COLO668 (cell line): ENCODE results near the gene MSMB.
"Not testable (repeated sequence)": the region's sequence is repeated elsewhere in the genome, so short reads cannot be mapped to it uniquely, and the experiment has no call there.

Experiments used
- DNase-seq: peaks from one replicate; lab custom pipeline; 2025; ENCODE audit not compliant: unreplicated experiment; lab: John Stamatoyannopoulos, UW

Gene MSMB

GRCh38 chr10:46014683-46015405 lies 31.2 kb downstream of the MSMB start:
- DNase-seq, result no peak

DNA sequence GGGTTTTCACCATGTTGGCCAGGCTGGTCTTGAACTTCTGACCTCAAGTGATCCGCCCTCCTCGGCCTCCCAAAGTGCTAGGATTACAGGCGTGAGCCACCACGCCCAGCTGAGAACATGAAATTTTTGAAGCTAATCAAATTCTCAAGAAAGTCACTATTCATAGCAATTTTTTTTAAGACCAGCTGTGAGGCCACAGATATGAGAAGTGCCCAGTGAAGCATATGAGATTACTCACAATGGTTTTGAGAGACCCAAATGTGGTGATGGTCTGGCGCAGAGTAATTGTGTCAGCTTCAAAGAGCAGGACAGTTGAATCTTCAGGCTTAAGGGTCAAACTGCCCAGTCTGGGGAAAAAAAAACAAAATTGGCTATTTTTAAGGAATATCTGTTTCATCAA lies 31.9 kb downstream of the MSMB start:
- no peak for DNase-seq

GRCh38 chr10:46012746-46013145 lies 33.3 kb downstream of the MSMB start:
- DNase-seq, result no peak

GRCh38 chr10:46006219-46006618 lies 39.9 kb downstream of the MSMB start:
- no peak for DNase-seq

- DNase-seq, result no peak
These were observed 40.7 kb downstream of the MSMB start for GRCh38 chr10:46005383-46005782.

DNA sequence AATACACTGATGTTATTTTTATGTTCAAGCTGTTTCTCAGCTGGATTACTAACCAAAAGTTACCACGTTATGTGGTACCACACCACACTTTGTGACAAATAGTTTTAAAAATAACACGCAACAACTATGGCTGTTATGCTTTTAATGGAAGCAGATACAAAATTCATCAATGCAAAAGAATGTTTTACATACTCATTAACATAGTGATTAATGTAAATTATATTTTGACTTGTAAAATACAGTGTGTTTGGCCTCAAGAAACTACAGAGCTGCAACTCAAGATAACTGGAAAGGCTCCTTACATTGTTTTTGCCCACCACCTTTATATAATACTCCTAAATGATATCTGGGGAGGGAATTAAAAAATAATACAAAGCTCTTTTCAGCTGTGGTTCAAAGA lies 41.1 kb downstream of the MSMB start:
- no peak for DNase-seq

GRCh38 chr10:46002916-46003693 lies 43.0 kb downstream of the MSMB start:
- no peak for DNase-seq

GRCh38 chr10:46002189-46002687 lies 43.8 kb downstream of the MSMB start:
- DNase-seq, result not testable (repeated sequence)

DNA sequence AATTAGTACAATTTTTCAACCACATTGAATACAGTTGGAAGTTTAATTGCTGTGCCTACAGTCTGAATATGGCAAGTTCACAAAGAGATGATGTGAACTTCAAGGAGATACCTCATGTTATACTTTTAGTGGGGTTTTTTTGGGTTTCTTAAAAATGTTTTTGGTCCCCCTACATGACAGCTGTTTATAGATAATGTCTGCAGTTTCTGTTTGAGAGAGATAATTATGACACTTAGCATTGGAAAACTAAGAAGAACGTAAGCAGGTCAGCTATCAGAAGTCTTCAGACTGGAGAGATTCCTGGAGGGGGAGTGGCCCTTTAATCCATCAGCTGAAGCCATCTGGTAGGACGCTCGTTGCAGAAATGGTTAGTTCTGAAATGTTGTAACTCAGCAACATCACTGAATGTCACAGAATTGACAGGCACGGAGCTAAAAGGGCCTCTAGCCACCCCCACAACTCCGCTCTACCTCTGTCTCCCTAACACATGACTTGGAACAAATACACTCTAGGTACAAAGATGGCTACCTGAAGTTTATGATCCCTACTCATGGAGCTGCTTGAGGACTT lies 44.8 kb downstream of the MSMB start:
- DNase-seq, result no peak

GRCh38 chr10:46000538-46000937 lies 45.5 kb downstream of the MSMB start:
- DNase-seq, result no peak

- not testable (repeated sequence) for DNase-seq
These were observed 46.1 kb downstream of the MSMB start for GRCh38 chr10:45999955-46000354.

DNA sequence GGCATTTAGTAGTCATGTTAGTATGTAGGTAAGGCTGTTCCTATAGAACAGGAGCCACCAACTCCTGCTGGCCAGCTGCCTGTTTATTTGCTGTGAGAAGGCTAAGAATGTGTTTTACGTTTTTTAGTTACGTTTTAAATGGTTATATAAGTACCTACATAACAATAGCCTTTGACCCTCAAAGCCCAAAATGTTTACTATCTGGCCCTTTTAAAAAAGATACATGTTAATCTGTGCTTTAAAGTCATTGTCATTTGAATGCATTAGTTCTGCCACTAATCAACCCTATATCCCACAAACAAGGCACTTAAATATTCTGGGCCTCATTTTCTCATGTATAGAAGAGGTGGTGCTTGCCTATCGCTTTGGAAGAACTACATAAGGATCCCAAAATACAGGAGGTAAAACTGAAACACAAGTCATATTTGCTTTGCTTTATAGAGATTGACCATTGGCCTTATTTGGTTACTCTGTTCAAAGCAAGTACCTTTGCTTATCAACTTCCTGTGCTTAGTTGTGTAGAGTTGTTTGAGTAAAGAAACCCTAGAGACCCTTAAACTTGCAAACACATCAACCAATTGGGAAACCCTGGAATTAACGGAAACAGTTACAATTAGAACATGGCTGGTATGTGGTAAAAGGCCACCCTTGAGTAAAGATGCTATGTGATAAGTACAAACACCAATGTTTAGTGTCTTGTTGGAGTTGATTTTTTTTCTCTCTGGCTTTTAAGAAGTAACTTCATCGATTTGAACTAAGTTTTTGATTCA lies 47.9 kb downstream of the MSMB start:
- no peak for DNase-seq

DNA sequence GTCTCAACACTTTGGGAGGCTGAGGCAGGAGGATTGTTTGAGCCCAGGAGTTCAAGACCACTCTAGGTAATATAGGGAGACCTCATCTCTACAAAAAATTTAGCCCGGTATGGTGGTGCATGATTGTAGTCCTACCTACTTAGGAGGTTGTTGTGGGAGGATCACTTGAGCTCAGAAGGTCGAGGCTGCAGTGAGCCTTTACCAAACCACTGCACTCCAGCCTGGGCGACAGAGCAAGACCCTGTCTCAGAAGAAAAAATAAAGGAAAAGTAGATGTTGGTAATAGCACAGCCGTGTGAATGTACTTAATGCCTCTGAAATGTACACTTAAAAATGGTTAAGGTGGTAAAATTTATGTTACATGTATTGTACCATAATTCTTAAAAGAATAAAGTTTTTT lies 48.5 kb downstream of the MSMB start:
- no peak for DNase-seq

DNA sequence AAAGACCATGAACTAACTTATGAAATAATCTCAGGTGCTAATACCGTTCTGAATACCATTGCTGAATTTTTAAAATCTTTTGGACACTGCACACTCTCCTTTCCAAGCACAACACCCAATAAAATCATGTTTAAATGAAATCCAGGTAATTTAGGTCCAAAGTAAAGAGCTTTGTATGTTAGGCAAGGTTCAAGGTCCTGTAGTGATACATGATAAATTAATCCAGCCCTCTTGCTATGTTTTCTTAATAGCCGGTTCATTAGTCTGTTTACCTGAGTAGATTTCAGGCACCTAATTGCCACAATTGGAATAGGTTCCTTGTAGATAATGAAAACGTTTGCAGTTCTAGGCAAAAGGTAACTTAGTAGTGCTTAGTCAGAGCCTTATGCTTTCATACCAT lies 60.5 kb downstream of the MSMB start:
- DNase-seq, result not testable (repeated sequence)

DNA sequence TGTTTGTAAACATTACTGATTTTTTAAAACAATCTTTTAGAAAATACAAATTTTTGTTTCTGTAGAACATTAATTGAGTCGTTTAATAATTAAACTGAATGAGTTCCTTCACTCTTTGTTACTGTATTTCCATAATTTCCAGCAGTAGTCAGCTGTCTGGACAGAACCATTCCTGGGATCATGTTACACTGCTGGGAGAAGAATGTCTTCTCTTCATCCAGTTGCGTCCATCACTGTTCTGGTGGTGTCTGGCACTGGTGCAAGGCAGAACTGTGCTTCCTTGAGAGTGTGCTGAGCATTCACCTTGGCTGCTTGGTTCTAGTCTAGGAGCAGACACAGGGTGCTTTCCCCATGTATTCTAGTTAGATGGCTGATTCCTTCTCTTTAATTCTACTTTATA lies 61.6 kb downstream of the MSMB start:
- DNase-seq, result not testable (repeated sequence)

DNA sequence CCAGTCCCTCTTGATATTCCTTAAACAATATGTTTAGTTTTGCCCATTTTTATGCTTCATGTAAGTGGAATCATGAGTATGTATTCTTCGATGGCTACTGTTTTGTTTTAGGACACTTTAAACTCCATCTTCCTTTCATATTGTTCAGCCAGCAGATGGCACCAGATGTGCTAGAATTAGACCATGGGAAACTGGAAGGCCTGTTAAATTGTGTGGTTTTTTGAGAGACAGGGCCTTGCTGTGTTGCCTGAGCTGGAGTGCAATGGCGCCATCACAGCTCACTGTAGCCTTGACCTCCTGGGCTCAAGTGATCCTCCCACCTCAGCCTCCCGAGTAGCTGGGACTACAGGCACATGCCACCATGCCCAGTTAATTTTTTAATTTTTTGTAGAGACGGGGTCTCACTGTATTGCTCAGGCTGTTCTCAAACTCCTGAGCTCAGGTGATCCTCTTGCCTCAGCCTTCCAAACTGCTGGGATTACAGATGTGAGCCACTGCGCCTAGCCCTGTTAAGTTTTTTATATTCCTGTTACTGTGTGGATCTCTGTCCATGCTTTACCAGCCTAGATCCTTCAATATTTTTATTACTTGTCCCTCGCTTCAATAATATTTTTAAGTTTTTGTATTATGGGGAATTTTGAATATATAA lies 62.4 kb downstream of the MSMB start:
- DNase-seq, result not testable (repeated sequence)
